ENCODE data around the gene CECR2. TPM values are rescaled to one million over a fixed set of nuclear protein-coding genes. Genes with fewer than 3 reads are reported as not detected.

CECR2 gene
- total RNA-seq, 1 experiment from 2014 or later: 4.1 TPM

DNA sequence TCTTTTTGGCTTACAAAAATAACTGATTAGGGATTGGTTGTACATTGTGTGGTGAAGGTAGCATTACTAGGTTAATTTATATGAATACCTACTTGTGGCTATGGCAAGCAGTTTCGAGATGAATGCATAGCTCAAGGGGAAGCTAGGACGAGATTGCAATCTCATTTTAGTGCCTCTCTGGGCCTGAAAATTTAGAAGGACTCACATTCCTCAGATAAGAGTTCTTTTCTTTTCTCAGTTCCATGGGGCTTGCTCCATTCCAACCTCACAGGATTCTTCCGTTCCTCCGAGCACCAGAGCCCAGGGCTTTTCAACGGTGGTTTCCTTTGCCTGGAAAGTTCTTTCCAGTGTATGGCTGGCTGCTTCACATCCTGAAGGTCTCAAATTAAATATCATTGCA, 82.1 kb downstream of the CECR2 start:
- POLR2A ChIA-PET (ENCODE audit: low non-redundant PET): no interaction called here
- no peaks in the 10 kb centered on the region for H3K36me3 ChIP-seq (ENCODE audit: insufficient read depth, low read length, poor library complexity, severe bottlenecking)
- no peak for TF ChIP-seq CTCF (conservative IDR thresholded peaks at IDR 0.05; ENCODE audit: low read depth, low read length)
- no peak for TF ChIP-seq EZH2 (IDR thresholded peaks at IDR 0.05; ENCODE audit: borderline replicate concordance, low read depth, low read length, poor library complexity, severe bottlenecking)
- H3K4me3 ChIP-seq (ENCODE audit: low read depth, low read length, poor library complexity, severe bottlenecking): no peak overlapping the region
- no peaks in the 10 kb centered on the region for H3K9me3 ChIP-seq (ENCODE audit: low read depth, low read length, poor library complexity, severe bottlenecking)
- no peak for DNase-seq (ENCODE audit: low spot score)
- no peak overlapping the region for H3K27ac ChIP-seq (ENCODE audit: low read depth, low read length, poor library complexity, severe bottlenecking)
- BruUV-seq (replicated peaks): no TSS peak
- intact Hi-C loops (cut with micrococcal nuclease; ENCODE audit: unreplicated experiment): no loop called here
- H3K4me1 ChIP-seq (ENCODE audit: insufficient read depth, low read length, poor library complexity, severe bottlenecking): no peaks in the 10 kb centered on the region
- H3K27me3 ChIP-seq (replicated peaks; ENCODE audit: insufficient read depth, low read depth, low read length, poor library complexity): no peaks in the 10 kb centered on the region
- CTCF ChIA-PET: no interaction called here

GRCh38 chr22:17460895-17461294, 91.6 kb downstream of the CECR2 start:
- BruUV-seq (replicated peaks): no TSS peak
- no peaks in the 10 kb centered on the region for H3K27me3 ChIP-seq (replicated peaks; ENCODE audit: insufficient read depth, low read depth, low read length, poor library complexity)
- TF ChIP-seq CTCF (conservative IDR thresholded peaks at IDR 0.05; ENCODE audit: low read depth, low read length) (no peak), EZH2 (IDR thresholded peaks at IDR 0.05; ENCODE audit: borderline replicate concordance, low read depth, low read length, poor library complexity, severe bottlenecking) (no peak)
- ChIA-PET CTCF (no interaction called here), POLR2A (ENCODE audit: low non-redundant PET) (no interaction called here)
- H3K9me3 ChIP-seq (ENCODE audit: low read depth, low read length, poor library complexity, severe bottlenecking): no peaks in the 10 kb centered on the region
- H3K36me3 ChIP-seq (ENCODE audit: insufficient read depth, low read length, poor library complexity, severe bottlenecking): no peaks in the 10 kb centered on the region
- H3K4me1 ChIP-seq (ENCODE audit: insufficient read depth, low read length, poor library complexity, severe bottlenecking): no peaks in the 10 kb centered on the region
- no peak overlapping the region for H3K27ac ChIP-seq (ENCODE audit: low read depth, low read length, poor library complexity, severe bottlenecking)
- no peak for DNase-seq (ENCODE audit: low spot score)
- intact Hi-C loops (cut with micrococcal nuclease; ENCODE audit: unreplicated experiment): no loop called here
- no peak overlapping the region for H3K4me3 ChIP-seq (ENCODE audit: low read depth, low read length, poor library complexity, severe bottlenecking)

- BruUV-seq (replicated peaks): no TSS peak
- no peak for TF ChIP-seq CTCF (conservative IDR thresholded peaks at IDR 0.05; ENCODE audit: low read depth, low read length)
- TF ChIP-seq EZH2 (IDR thresholded peaks at IDR 0.05; ENCODE audit: borderline replicate concordance, low read depth, low read length, poor library complexity, severe bottlenecking): no peak
- no peak overlapping the region for H3K4me3 ChIP-seq (ENCODE audit: low read depth, low read length, poor library complexity, severe bottlenecking)
- intact Hi-C loops (cut with micrococcal nuclease; ENCODE audit: unreplicated experiment): no loop called here
- H3K9me3 ChIP-seq (ENCODE audit: low read depth, low read length, poor library complexity, severe bottlenecking): no peaks in the 10 kb centered on the region
- H3K27me3 ChIP-seq (replicated peaks; ENCODE audit: insufficient read depth, low read depth, low read length, poor library complexity): no peaks in the 10 kb centered on the region
- no peak for DNase-seq (ENCODE audit: low spot score)
- CTCF ChIA-PET: no interaction called here
- no peak overlapping the region for H3K27ac ChIP-seq (ENCODE audit: low read depth, low read length, poor library complexity, severe bottlenecking)
- no peaks in the 10 kb centered on the region for H3K36me3 ChIP-seq (ENCODE audit: insufficient read depth, low read length, poor library complexity, severe bottlenecking)
- POLR2A ChIA-PET (ENCODE audit: low non-redundant PET): no interaction called here
- H3K4me1 ChIP-seq (ENCODE audit: insufficient read depth, low read length, poor library complexity, severe bottlenecking): no peaks in the 10 kb centered on the region
Measured at GRCh38 chr22:17470880-17471500, 101.7 kb downstream of the CECR2 start.

All from A673 (cell line).